ENCODE results near the gene GBP7.

The GBP7 gene

DNA sequence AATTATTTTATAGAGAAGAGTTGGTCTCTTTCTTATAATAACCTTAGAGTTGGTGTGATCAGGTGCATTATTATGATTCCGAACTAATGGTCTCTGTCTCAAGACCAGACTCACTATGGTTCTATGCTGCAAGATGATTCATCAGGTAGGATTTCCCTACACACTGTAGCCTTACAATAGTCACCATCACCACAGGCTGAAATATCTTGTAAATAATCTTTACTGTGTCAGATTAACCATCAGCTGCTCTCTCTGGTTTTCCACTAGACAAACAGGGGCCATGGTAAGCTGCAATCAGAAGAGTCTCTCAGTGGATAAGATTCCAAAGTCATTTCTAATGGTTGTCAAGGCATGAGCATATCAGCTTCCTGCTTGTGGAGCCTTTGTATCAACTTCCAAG is 27.4 kb upstream of the GBP7 start:
- ChIA-PET POLR2A (ENCODE audit: low non-redundant PET) (no interaction called here), CTCF (no interaction called here)
- peak; percentile 8 for DNase-seq (ENCODE audit: low spot score)
- no peak for TF ChIP-seq CTCF (conservative IDR thresholded peaks at IDR 0.05; ENCODE audit: low read depth)
- no peak overlapping the region for H3K27ac ChIP-seq

- ChIA-PET CTCF (no interaction called here), POLR2A (ENCODE audit: low non-redundant PET) (no interaction called here)
- TF ChIP-seq CTCF (conservative IDR thresholded peaks at IDR 0.05; ENCODE audit: low read depth): no peak
- DNase-seq (ENCODE audit: low spot score): no peak
- no peak overlapping the region for H3K27ac ChIP-seq
Measured at GRCh38 chr1:89201106-89201794, 25.4 kb upstream of the GBP7 start.

- no peak overlapping the region for H3K27ac ChIP-seq
- ChIA-PET CTCF (no interaction called here), POLR2A (ENCODE audit: low non-redundant PET) (no interaction called here)
- DNase-seq (ENCODE audit: low spot score): no peak
- TF ChIP-seq CTCF (conservative IDR thresholded peaks at IDR 0.05; ENCODE audit: low read depth): no peak
Measured at GRCh38 chr1:89200663-89201062, 24.9 kb upstream of the GBP7 start.

GRCh38 chr1:89199525-89200031 is 23.8 kb upstream of the GBP7 start:
- ChIA-PET POLR2A (ENCODE audit: low non-redundant PET) (no interaction called here), CTCF (no interaction called here)
- no peak overlapping the region for H3K27ac ChIP-seq
- TF ChIP-seq CTCF (conservative IDR thresholded peaks at IDR 0.05; ENCODE audit: low read depth): no peak
- DNase-seq (ENCODE audit: low spot score): no peak

DNA sequence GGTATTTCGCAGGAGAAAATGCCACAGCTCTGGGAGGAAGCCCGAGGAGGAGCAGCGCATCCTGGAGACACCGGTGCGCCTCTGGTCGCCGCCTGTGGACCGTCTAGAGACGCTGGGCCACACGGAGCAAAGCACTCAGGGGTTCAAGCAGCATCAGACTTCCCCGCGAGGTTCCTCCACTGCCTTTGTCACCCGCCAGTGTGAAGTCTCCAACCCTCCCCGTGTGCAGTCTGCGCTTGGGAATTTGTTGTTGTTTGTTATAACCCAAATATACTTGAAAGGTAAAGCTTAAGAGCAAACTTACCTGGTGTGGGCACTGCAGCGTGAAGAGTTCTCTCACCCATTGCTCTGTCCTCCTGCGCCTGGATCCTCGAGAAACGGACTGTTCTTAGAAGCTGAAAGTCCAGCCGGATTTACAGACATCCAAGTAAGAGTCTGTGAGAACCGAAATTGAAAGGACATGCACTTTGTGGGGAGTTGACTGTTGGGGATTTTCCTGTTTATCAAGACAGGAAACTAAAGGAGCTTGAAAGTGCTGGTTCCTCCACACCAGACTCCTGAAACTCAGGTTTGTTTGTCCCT is 22.8 kb upstream of the GBP7 start, which contains the start of gene GBP4:
Gene GBP4, minus strand, starts transcription at position 452 of the 582 bp plus-strand sequence. Its CDS starts 108 bp downstream, at position 344.
- ChIA-PET POLR2A (ENCODE audit: low non-redundant PET) (no interaction called here), CTCF (interaction anchor here (0.7 to 0.8 kb wide), 2 partner anchors 257 to 373 kb away, joined by 3 read pairs; no protein-coding TSS in a partner anchor)
- DNase-seq (ENCODE audit: low spot score): peak; percentile 15
- TF ChIP-seq CTCF (conservative IDR thresholded peaks at IDR 0.05; ENCODE audit: low read depth): no peak
- no peak within 1 kb of the TSS for H3K27ac ChIP-seq

GRCh38 chr1:89198081-89198480 is 22.3 kb upstream of the GBP7 start:
- ChIA-PET POLR2A (ENCODE audit: low non-redundant PET) (no interaction called here), CTCF (interaction anchor here (0.8 kb wide), 1 partner anchor 374 kb away, joined by 3 read pairs; no protein-coding TSS in a partner anchor)
- no peak for TF ChIP-seq CTCF (conservative IDR thresholded peaks at IDR 0.05; ENCODE audit: low read depth)
- no peak overlapping the region for H3K27ac ChIP-seq
- no peak for DNase-seq (ENCODE audit: low spot score)
